ENCODE data around the gene TANK. TPM values are rescaled to one million over a fixed set of nuclear protein-coding genes. Genes with fewer than 3 reads are reported as not detected.

TANK gene
- total and polyA plus RNA-seq, 2 of the 8 experiments (the other 6 are each of a cell fraction or from before 2014, with no cell fraction given) = 7.0 to 26.1 TPM

GRCh38 chr2:161269111-161269510 is 108.9 kb downstream of the TANK start:
- no peak for DNase-seq (ENCODE audit: low read depth in 1 of 2, low spot score in 2 of 2)
- peaks cover 4 to 13% of the 10 kb centered on the region in 2 experiments; a peak in 3 of 4 replicates for H3K9me3 ChIP-seq (ENCODE audit: insufficient read depth in 2 of 2, low read depth in 1 of 2, low read length in 1 of 2)
- H3K23ac ChIP-seq (ENCODE audit: insufficient read length) = no peak overlapping the region
- H3K79me2 ChIP-seq (ENCODE audit: control insufficient read depth in 1 of 2, insufficient read depth in 2 of 2, low read length in 2 of 2) = no peaks in the 10 kb centered on the region
- H3K4me3 ChIP-seq (ENCODE audit: extremely low read depth in 1 of 4, insufficient read depth in 2 of 4, low read depth in 3 of 4, low read length in 4 of 4) = no peak overlapping the region
- H2AK5ac ChIP-seq (ENCODE audit: low read depth, low read length) = no peak overlapping the region
- no peaks in the 10 kb centered on the region for H3K36me3 ChIP-seq (ENCODE audit: control insufficient read depth in 2 of 4, insufficient read depth in 4 of 4, low read length in 3 of 4)
- no peak overlapping the region for H3K56ac ChIP-seq (replicated peaks; ENCODE audit: insufficient read length, low read depth, low read length)
- no peak overlapping the region for H2BK120ac ChIP-seq (replicated peaks; ENCODE audit: low read depth, low read length)
- H3K79me1 ChIP-seq (ENCODE audit: low read depth, low read length) = no peaks in the 10 kb centered on the region
- no peak overlapping the region for H3K9ac ChIP-seq (replicated peaks in 1 of 4; ENCODE audit: extremely low read depth in 1 of 4, low read depth in 3 of 4, low read length in 3 of 4)
- ChIA-PET POLR2A (ENCODE audit: partially characterized antibody) (no interaction called here), CTCF (ENCODE audit: partially characterized antibody) (interaction anchor here (1.0 kb wide), 1 partner anchor 206 kb away, joined by 3 read pairs; no protein-coding TSS in a partner anchor)
- H4K5ac ChIP-seq (ENCODE audit: insufficient read length, low read depth, low read length) = no peak overlapping the region
- no peaks in the 10 kb centered on the region for H3K23me2 ChIP-seq (ENCODE audit: low read depth, low read length)
- H2BK12ac ChIP-seq (ENCODE audit: low read depth, low read length) = no peak overlapping the region
- TF ChIP-seq E2F6 (IDR thresholded peaks at IDR 0.05) (no peak), CREB1 (IDR thresholded peaks at IDR 0.05) (no peak), CBX5 (IDR thresholded peaks at IDR 0.05; ENCODE audit: low read depth, low read length) (no peak), SP2 (IDR thresholded peaks at IDR 0.05; ENCODE audit: low read length) (no peak), YY1 (IDR thresholded peaks at IDR 0.05; ENCODE audit: low read depth, low read length) (no peak)
- 93% methylated on average over 3 of the region's 3 CpGs; no CpG with 5 or more reads in 1 of the 2 experiments for WGBS, 2 experiments (ENCODE audit: extremely low coverage in 1 of 2, insufficient coverage in 1 of 2, insufficient read length in 1 of 2, insufficient replicate concordance in 2 of 2, low coverage in 1 of 2, low lambda C conversion rate in 2 of 2, missing lambda C conversion rate in 1 of 2)
- no peaks in the 10 kb centered on the region for H3K4me1 ChIP-seq (replicated peaks in 1 of 4; ENCODE audit: control insufficient read depth in 3 of 4, insufficient read depth in 4 of 4, low read length in 3 of 4)
- no peak overlapping the region for H3K27ac ChIP-seq (ENCODE audit: low read depth, low read length)
- H2BK20ac ChIP-seq (ENCODE audit: low read length) = no peak overlapping the region
- no peak overlapping the region for H4K91ac ChIP-seq (replicated peaks; ENCODE audit: insufficient read length, low read length)
- no peak overlapping the region for H4K8ac ChIP-seq (ENCODE audit: extremely low read depth, insufficient read depth, low read length)
- H2BK15ac ChIP-seq (ENCODE audit: low read length) = no peak overlapping the region
- no peak overlapping the region for H3K4me2 ChIP-seq (ENCODE audit: insufficient read depth in 1 of 2, low read depth in 2 of 2, low read length in 2 of 2)
- H2AFZ ChIP-seq (ENCODE audit: low read length) = no peak overlapping the region
- no peaks in the 10 kb centered on the region for H3K27me3 ChIP-seq (replicated peaks in 1 of 4; ENCODE audit: control insufficient read depth in 3 of 4, extremely low read depth in 1 of 4, insufficient read depth in 3 of 4, low read length in 3 of 4)
- H2BK5ac ChIP-seq (ENCODE audit: low read depth, low read length) = no peak overlapping the region
- no peak for FAIRE-seq
- no peak overlapping the region for H3K18ac ChIP-seq (ENCODE audit: extremely low read depth, low read length)
- no peaks in the 10 kb centered on the region for H4K20me1 ChIP-seq (replicated peaks in 1 of 2; ENCODE audit: control insufficient read depth in 1 of 2, insufficient read depth in 2 of 2, low read length in 2 of 2)
- no peak overlapping the region for H3K4ac ChIP-seq (replicated peaks; ENCODE audit: insufficient read length, low read depth, low read length)
- H3K14ac ChIP-seq (ENCODE audit: insufficient read length) = no peak overlapping the region

Measured in H1 (cell line).